A549 treated with ZK216348 at 1 μM for 4 hours (cell line): Measurements from ENCODE around the gene TTC17. TPM values are rescaled to one million over a fixed set of nuclear protein-coding genes. Genes with fewer than 3 reads are reported as not detected.

ENCODE experiments used
- total RNA-seq: library from RNA; stranded (reverse); fragments of 200-300 nt; extraction: Qiagen RNA extraction; gene quantifications from 5 replicates; pipeline ENCODE4 v1.2.3, GENCODE V29; 2022; ENCODE audit warnings: low read depth

Gene TTC17
- 27.8 to 34.2 TPM (median 30.4 TPM) in 5 replicates for total RNA-seq

DNA sequence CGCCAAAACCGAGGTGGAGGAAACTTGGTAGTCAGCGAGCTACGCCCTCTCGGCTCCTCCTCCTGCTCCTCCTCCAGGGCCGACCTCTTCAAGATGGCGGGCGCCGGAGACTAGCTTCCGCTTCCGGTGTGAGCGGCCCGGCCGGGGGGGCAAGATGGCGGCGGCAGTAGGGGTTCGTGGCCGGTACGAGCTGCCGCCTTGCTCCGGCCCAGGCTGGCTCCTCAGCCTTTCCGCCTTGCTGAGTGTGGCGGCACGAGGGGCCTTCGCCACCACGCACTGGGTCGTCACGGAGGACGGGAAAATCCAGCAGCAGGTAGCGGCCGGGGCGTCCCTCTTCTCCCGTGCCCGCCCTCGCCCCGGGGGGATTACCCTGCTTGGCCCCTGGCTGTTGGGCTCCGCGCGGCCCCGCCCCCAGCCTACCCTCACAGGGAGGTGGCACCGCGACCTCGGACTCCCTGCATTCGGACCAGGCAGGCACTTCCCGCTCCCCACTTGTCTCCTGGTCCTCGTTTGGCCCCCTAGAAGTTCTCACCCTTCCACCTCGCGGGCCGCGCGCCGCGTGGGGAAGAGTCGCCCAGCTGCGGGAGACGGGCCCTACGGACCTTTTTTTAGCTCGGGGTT, at the start of gene TTC17:
TSS of gene TTC17 (plus strand) at position 120 of the 621 bp plus-strand sequence. CDS start at position 155, 35 bp downstream.

DNA sequence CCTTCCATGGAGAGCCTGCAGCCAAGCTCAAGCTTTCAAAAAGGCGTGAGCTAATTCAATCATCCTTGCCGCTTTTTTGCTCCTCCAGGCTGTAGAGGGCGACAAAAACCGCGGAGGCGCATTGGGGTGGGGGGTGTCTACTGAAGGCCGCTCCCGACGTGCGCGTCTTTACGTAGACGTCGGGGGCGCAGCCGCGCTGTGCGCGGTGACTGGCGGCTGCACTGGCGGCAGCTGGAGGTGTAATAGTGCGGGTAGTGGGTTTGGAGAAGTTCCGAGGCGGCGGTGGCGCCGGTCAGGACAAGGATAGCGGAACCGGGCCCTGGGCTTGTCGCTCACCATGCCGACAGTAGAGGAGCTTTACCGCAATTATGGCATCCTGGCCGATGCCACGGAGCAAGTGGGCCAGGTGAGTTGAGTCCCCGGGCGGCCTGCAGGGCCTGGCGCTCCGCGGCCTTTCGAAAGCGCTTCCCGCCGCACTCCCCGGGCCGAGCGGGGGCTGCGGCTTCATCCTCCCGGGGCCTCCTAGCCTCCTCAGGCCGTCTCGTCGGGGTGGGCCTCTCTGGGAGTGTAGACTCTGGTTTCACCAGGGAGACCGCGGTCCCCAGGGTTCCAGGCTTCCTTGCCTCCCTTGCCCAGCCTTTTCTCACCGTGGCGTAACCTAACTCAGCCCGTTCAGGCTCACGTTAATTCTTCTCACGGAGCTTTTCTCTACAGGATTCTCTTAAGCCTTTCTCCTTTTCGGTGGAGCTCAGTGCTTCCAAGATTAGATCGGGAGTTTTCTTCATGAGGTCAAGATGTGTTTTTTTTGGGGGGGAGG, 46.7 kb upstream of the TTC17 start, which contains the start of gene API5:
TSS of gene API5 (plus strand) at position 206 of the 817 bp plus-strand sequence. CDS start at position 338, 132 bp downstream.

Other genes with a start within 250 kb of the TTC17 start
- 60.8 to 90.3 TPM (median 68.9 TPM) in 5 replicates for gene API5, start 46.9 kb upstream of the TTC17 start, total RNA-seq